HG03045 (cell line): ENCODE results near the gene PCBP1.
A peak's percentile ranks its signal among the peaks of the same experiment; 100 is the strongest.
"Not testable (repeated sequence)": the region's sequence is repeated elsewhere in the genome, so short reads cannot be mapped to it uniquely, and the experiment has no call there.

Source experiments
- ATAC-seq: cut with Tn5 transposase; IDR thresholded peaks from one replicate; pipeline ENCODE4 v1.9.1; 2021; ENCODE audit warnings: mild to moderate bottlenecking, moderate library complexity; ENCODE audit not compliant: unreplicated experiment

PCBP1 gene

GRCh38 chr2:70080610-70081200, 6.6 kb upstream of the PCBP1 start:
- ATAC-seq = no peak

GRCh38 chr2:70081221-70081620, 6.1 kb upstream of the PCBP1 start:
- no peak for ATAC-seq

- ATAC-seq = no peak
Observed at GRCh38 chr2:70083344-70084156, 3.7 kb upstream of the PCBP1 start.

DNA sequence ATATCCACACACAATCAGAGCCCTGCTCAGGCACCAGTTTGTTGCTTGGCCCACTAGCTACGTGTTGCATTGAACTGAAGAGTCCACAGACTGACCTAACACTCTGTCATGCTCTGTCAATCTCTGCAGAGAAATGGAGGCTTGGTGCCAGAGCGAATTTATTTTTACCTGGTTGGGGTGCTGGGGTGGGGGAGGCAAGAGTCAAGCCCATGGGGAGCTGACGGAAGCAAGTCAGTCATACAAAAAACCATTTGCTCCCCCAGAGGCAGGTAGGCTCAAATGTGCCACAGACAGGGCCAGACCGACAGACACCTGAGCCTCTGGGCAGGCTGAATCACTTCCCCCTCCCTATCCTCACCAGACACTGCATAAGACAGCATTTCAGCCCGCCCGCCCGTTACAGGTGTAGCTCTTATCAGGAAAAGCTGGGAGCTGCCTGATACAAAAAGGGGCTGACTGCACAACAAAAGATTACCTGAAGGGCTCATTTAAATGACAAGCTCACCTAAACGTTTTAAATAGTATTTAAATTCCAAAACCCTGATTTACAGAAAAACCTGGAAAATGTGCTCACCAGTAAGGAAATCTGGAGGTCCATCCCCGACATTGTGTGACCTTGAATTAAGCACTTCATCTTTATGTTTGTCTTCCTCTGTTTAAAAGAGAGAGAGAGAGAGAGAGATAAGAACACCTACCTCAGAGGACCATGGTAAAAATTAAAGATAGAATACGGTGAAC, 2.1 kb upstream of the PCBP1 start:
- ATAC-seq = no peak

DNA sequence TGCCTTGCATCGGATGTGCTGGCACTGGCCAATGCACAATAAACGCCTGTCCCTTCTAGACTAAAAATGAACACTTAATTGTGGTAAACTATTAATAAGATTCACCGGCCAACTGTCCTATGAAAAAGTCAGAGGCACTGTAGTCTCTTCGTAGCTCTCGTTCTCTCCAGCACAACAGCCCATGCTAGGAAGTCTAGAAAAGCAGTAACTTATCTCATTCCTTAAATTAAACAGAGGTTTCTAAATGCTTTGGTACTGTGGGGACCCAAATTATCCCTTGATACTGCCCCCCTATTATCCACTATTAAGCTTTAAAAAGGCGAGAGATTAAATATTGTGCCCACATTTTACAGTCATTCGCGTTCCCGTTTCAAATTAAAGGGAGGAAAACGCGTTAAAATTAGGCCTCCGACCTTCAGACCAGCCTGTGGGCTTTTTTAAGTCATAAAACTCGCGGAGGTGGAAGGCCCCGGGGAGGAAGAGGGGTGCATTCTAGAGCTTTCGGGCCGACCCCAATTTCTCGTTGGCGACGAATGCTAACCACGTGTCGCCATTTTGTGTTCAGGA, 1.5 kb upstream of the PCBP1 start:
- no peak for ATAC-seq

DNA sequence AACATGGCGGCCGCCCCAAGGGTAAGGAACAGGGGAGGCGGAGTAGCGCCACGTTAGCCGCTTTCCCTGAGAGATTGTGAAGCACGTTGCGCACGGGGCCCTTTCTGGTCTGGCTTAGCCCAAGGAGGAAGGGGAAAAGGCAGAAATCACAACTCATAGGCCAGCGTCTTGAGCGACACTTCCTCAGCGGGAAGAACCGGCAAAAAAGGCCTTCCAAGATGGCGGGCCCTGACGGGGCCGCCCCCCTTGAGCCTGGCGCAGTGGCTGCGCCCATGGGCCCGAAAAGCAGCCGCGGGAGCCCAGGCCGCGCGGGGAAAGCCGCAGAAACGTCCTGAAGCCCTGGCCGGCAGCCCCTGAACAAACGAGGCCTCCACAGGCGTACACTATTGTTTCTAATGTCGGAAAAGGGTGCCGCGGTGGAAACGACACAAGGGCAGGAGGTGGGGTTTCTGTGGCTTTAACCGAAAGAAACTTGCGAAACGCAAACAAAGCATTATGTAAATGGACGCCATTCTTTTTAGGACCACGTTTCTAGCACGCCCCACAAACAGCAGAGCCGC, 919 bp upstream of the PCBP1 start:
- peak; percentile 49 for ATAC-seq

- ATAC-seq = peak; percentile 3
Observed at GRCh38 chr2:70087702-70088597, 673 bp downstream of the PCBP1 start.

DNA sequence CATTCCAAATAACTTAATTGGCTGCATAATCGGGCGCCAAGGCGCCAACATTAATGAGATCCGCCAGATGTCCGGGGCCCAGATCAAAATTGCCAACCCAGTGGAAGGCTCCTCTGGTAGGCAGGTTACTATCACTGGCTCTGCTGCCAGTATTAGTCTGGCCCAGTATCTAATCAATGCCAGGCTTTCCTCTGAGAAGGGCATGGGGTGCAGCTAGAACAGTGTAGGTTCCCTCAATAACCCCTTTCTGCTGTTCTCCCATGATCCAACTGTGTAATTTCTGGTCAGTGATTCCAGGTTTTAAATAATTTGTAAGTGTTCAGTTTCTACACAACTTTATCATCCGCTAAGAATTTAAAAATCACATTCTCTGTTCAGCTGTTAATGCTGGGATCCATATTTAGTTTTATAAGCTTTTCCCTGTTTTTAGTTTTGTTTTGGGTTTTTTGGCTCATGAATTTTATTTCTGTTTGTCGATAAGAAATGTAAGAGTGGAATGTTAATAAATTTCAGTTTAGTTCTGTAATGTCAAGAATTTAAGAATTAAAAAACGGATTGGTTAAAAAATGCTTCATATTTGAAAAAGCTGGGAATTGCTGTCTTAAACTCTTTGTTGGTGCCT, 1.4 kb downstream of the PCBP1 start:
- ATAC-seq = no peak

- ATAC-seq = no peak
Observed at GRCh38 chr2:70089220-70089982, 2.1 kb downstream of the PCBP1 start.

DNA sequence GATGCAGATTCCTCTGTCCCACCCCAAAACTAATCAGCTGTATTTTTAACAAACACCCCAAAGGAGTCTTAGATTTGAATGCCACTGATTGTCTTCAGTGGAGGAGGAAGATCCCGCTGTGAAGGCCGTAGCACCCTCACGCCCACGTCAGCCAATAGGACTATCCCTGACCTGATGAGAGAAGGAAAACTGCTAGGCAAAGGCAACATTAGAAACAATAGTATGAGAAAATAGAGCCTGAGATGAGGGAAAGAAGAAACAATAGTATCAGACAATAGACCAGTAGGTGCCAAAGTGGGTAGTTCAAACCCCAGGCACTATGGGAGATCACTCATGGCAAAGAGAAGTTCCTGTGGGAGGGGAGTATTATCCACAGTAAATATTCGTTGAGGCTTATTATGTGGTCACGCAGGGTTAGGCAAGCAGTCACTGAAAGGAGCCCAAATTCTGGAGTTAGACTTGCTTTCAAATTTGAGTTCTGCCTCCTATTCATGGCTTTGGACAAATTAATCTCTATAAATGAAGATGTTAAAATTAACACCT, 2.8 kb downstream of the PCBP1 start:
- no peak for ATAC-seq

DNA sequence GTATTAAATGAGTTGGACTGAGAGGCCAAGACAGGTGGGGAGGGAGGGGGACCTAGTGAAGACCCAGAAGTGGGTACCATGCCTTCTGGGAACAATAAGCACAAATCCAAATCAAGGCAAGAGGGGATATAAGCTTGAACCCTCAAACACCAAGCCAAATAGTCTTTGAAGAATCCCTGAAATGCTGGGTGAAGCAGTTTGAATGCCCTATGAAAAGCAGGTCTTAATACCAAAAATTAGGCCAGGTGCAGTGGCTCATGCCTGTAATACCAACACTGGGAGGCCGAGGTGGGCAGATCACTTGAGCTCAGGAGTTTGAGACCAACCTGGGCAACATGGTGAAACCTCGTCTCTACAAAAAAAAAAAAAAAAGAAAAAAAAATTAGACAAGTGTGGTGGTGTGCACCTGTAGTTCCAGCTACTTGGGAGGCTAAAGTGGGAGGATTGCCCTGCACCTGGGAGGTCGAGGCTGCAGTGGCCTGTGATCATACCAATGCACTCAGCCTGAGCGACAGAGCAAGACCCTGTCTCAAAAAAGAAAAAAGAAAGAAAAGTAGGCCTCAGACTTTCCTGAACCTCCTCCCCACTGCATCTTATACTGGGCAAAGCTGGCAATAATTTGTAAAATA, 3.5 kb downstream of the PCBP1 start:
- no peak for ATAC-seq

DNA sequence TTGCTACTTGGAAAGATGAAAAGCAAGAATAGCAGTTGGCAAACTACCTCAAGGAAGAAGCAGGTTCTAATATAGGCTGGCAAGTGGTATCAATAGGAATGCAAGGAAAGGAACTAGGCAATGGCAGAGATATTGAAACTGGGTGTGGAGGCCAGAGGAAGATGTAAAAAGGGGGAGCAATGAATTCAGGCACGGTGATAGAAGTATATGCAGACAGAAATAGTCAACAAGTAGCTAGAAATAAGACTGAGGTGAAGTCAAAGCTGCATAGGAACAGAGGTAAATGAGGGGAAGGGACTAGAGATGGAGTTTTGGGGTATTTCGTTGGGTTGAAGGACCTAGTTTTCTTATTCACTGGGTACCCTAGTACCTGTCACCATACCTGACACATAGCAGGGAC, 4.1 kb downstream of the PCBP1 start:
- no peak for ATAC-seq

DNA sequence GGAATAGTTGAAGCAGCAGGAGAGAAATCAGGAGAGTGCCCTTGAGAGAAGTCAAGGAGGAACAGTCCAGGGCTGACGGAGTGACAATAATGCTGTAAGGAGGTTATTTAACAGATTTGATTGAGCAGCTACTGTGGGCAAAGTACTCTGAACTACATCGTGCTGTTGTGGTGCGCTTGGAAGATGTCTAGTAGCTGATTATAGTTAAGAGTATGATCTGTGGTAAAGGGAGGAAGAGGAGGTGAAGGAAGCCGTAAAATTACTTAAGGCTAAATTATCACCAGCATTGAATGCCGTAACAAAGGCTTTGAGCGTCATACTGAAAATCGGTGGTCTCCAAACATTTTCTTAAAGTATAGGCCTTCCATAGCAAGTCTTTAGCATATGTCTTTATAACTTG, 4.5 kb downstream of the PCBP1 start:
- no peak for ATAC-seq

- not testable (repeated sequence) for ATAC-seq
Observed at GRCh38 chr2:70092576-70093243, 5.4 kb downstream of the PCBP1 start.

DNA sequence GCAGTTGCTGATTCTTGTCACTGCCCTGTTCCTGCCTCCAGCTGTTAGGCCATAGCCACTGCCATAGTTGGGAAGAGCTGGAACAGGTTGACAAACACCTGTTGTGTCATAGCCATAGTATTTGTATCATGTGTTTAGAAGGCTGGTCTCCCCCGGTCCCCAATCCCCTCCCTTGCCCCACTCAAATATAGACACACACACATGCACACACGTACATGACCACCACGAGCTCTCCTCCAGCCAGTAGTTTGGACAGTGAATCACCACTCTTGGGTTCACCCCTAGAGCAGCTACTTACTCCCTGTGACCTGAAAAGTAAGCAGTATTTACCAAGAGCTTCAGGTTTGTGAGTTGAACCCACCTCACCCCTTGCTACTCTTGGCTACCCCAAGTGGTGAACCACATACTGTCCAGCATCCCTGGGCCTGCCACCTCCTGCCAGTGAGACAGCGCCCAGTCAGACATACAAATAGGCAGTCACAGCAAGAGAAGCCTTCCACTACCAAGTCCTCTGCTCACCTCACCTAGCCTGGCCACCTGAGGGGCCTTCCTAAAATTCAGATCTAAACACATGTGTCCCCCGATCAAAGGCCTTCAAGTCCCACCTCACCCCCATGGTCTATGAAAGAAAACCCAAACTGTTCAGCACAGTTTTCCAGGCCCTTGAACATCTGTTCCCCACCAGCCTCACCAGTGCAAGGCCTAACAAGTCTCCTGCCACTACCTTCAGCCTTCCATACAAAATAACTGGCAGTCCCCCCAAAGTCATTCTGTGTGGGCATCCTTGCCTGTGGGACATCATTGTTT, 7.1 kb downstream of the PCBP1 start:
- no peak for ATAC-seq

DNA sequence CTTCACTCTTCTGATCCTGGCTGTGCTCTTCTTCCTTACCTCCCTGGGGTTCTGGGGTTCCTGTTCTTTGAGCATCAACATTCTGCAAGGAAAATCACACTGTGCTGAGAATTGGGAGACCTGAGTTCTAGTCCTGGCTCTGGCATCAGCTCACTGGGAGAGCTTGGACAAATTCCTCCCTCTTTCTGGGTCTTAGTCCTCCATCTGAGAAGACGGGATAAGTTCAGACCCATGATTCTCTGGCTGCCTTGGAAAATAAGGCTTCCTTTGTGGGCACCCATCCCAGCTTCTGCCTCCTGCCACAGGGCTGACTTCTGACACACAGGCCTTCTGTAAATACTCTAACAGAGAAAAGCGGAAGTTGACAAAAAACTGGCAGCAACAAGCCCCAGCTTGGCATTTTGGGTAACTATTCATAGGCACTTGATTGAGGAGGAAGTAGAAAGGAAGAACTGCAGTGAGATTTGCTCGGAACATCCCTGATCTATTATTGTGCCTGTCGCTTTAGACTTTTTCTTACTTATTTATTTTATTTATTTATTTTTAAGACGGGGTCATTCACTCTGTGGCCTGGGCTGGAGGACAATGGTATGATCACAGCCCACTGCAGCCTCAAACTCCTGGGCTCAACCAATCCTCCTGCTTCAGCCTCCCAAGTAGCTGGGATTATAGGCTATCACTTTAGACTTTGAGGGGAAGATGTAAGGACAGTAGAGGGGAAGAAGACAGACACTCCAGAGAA, 7.9 kb downstream of the PCBP1 start:
- peak; percentile 42 for ATAC-seq
